Hippocampal formation (tissue), 2 donors: Measurements from ENCODE around the gene ULK1.

Experiments
- DNase-seq, 2 donors: peaks; one replicate each; lab custom pipeline; 2025; lab: John Stamatoyannopoulos, UW

The ULK1 gene

GRCh38 chr12:131920157-131920508 lies 25.7 kb downstream of the ULK1 start:
- DNase-seq = no peak

GRCh38 chr12:131920902-131921840 lies 26.7 kb downstream of the ULK1 start:
- DNase-seq = no peak

- DNase-seq = no peak
Measured at GRCh38 chr12:131921866-131922769, 27.7 kb downstream of the ULK1 start.

GRCh38 chr12:131922772-131923171 lies 28.4 kb downstream of the ULK1 start:
- no peak for DNase-seq

- DNase-seq = no peak
Measured at GRCh38 chr12:131923260-131923659, 28.8 kb downstream of the ULK1 start.

- no peak for DNase-seq
Measured at GRCh38 chr12:131927110-131928079, 33.0 kb downstream of the ULK1 start.

GRCh38 chr12:131928080-131928710 lies 33.8 kb downstream of the ULK1 start:
- no peak for DNase-seq

GRCh38 chr12:131928711-131929580 lies 34.5 kb downstream of the ULK1 start, which contains the start of gene PUS1:
PUS1 (plus strand) TSS chr12:131929276; CDS start chr12:131929723, 447 bp downstream.
- peak; percentile 86 to 88 for DNase-seq

- DNase-seq = no peak
Measured at GRCh38 chr12:131929581-131930456, 35.4 kb downstream of the ULK1 start.

- no peak for DNase-seq
Measured at GRCh38 chr12:131930510-131930909, 36.1 kb downstream of the ULK1 start.

- DNase-seq = no peak
Measured at GRCh38 chr12:131933387-131933786, 39.0 kb downstream of the ULK1 start.

GRCh38 chr12:131934535-131934934 lies 40.1 kb downstream of the ULK1 start:
- no peak for DNase-seq

GRCh38 chr12:131938082-131938481 lies 43.7 kb downstream of the ULK1 start:
- no peak for DNase-seq

- DNase-seq = no peak
Measured at GRCh38 chr12:131939007-131939406, 44.6 kb downstream of the ULK1 start.

- DNase-seq = peak in 1 of 2 donors; percentile 36
Measured at GRCh38 chr12:131940141-131940547, 45.7 kb downstream of the ULK1 start.

GRCh38 chr12:131941116-131941986 lies 46.9 kb downstream of the ULK1 start:
- no peak for DNase-seq

GRCh38 chr12:131941987-131942341 lies 47.5 kb downstream of the ULK1 start:
- DNase-seq = no peak

- DNase-seq = no peak
Measured at GRCh38 chr12:131942671-131943070, 48.2 kb downstream of the ULK1 start.
